HepG2 (cell line): Measurements from ENCODE around the gene NOSTRIN. TPM values are rescaled to one million over a fixed set of nuclear protein-coding genes. Genes with fewer than 3 reads are reported as not detected.

Source experiments
- AGO1 ChIP-seq: fragments of 200-400 bp; formaldehyde crosslinking; IDR thresholded peaks from 2 replicates; pipeline ENCODE4 v1.6.1; 2017; ENCODE audit warnings: mild to moderate bottlenecking, low read depth, low read length, moderate library complexity; ENCODE audit not compliant: poor library complexity, severe bottlenecking
- HHEX ChIP-seq: IDR thresholded peaks from 2 replicates; pipeline ENCODE4 v1.6.1; 2016; ENCODE audit warnings: control low read depth
- JDP2 ChIP-seq: sonication (generic); formaldehyde crosslinking; IDR thresholded peaks from 2 replicates; pipeline ENCODE4 v1.8.1; 2022; ENCODE audit warnings: missing genetic modification reagents, borderline replicate concordance
- KLF12 ChIP-seq: sonication (generic); formaldehyde crosslinking; IDR thresholded peaks from 2 replicates; pipeline ENCODE4 v1.4.0; 2020; ENCODE audit warnings: missing genetic modification reagents, borderline replicate concordance
- MAX ChIP-seq: IDR thresholded peaks from 2 replicates; pipeline ENCODE4 v1.6.1; 2012; ENCODE audit warnings: inconsistent platforms
- MLLT10 ChIP-seq: sonication (generic); formaldehyde crosslinking; IDR thresholded peaks from 2 replicates; pipeline ENCODE4 v1.4.0; 2020; ENCODE audit warnings: missing genetic modification reagents
- NKX3-1 ChIP-seq: sonication (generic); formaldehyde crosslinking; IDR thresholded peaks from 2 replicates; pipeline ENCODE4 v1.5.0; 2020; ENCODE audit warnings: missing genetic modification reagents
- SMARCC2 ChIP-seq: fragments of 450-650 bp; IDR thresholded peaks from 2 replicates; pipeline ENCODE4 v1.6.1; 2017; ENCODE audit warnings: antibody characterized with exemption, mild to moderate bottlenecking
- SNAI1 ChIP-seq: sonication (generic); formaldehyde crosslinking; IDR thresholded peaks from 2 replicates; pipeline ENCODE4 v1.5.0; 2020; ENCODE audit warnings: mild to moderate bottlenecking, missing genetic modification reagents, borderline replicate concordance
- TOE1 ChIP-seq: sonication (generic); formaldehyde crosslinking; IDR thresholded peaks from 2 replicates; pipeline ENCODE4 v1.4.0; 2020; ENCODE audit warnings: mild to moderate bottlenecking, missing genetic modification reagents
- ZNF17 ChIP-seq: sonication (generic); formaldehyde crosslinking; IDR thresholded peaks from 2 replicates; pipeline ENCODE4 v1.5.0; 2020; ENCODE audit warnings: mild to moderate bottlenecking, missing genetic modification reagents
- ZNF432 ChIP-seq: sonication (generic); formaldehyde crosslinking; IDR thresholded peaks from 2 replicates; pipeline ENCODE4 v1.5.0; 2020; ENCODE audit warnings: missing genetic modification reagents, mild to moderate bottlenecking, borderline replicate concordance
- ZNF557 ChIP-seq: sonication (generic); formaldehyde crosslinking; IDR thresholded peaks from 2 replicates; pipeline ENCODE4 v1.4.0; 2020; ENCODE audit warnings: missing genetic modification reagents
- ZNF615 ChIP-seq: sonication (generic); formaldehyde crosslinking; IDR thresholded peaks from 2 replicates; pipeline ENCODE4 v1.5.0; 2020; ENCODE audit warnings: mild to moderate bottlenecking, missing genetic modification reagents, borderline replicate concordance
- ZNF678 ChIP-seq: sonication (generic); formaldehyde crosslinking; IDR thresholded peaks from 2 replicates; pipeline ENCODE4 v1.4.0; 2020; ENCODE audit warnings: mild to moderate bottlenecking, missing genetic modification reagents
- ZNF691 ChIP-seq: sonication (generic); formaldehyde crosslinking; IDR thresholded peaks from 2 replicates; pipeline ENCODE4 v1.4.0; 2020; ENCODE audit warnings: missing genetic modification reagents, low read depth, mild to moderate bottlenecking, borderline replicate concordance
- ZNF775 ChIP-seq: sonication (generic); formaldehyde crosslinking; IDR thresholded peaks from 2 replicates; pipeline ENCODE4 v1.4.0; 2020; ENCODE audit warnings: missing genetic modification reagents, mild to moderate bottlenecking, moderate library complexity, borderline replicate concordance
- ZNF883 ChIP-seq: sonication (generic); formaldehyde crosslinking; IDR thresholded peaks from 2 replicates; pipeline ENCODE4 v1.5.1; 2020; ENCODE audit warnings: mild to moderate bottlenecking, missing genetic modification reagents; ENCODE audit errors: not compliant biosample characterization
- polyA plus RNA-seq, 8 experiments: library from polyadenylated mRNA; depleted of rRNA in 3 of 8; stranded (reverse) in 7 of 8; unstranded in 1 of 8; fragments of >200 nt; fragmentation: Illumina TruSeq in 4 of 8; extraction: Trizol in 4 of 8; gene quantifications; 2 replicates each; pipeline versions ENCODE4 v1.2.1 to v1.2.3, GENCODE V29; 2011 to 2016; ENCODE audit warnings: low read depth in 4 of 8, missing spikeins in 1 of 8, mixed read lengths in 1 of 8; ENCODE audit not compliant: insufficient read depth in 1 of 8
- total RNA-seq, 5 experiments: library from RNA; depleted of rRNA; stranded (reverse); fragments of >200 nt; fragmentation: Illumina TruSeq; extraction: Trizol; gene quantifications; 2 replicates each; pipeline ENCODE4 v1.2.3, GENCODE V29; 2016; ENCODE audit warnings: low read depth in 1 of 5
- TF ChIP-seq, protein P1 (sequence below), 2 experiments: sonication (generic) in 1 of 2; formaldehyde crosslinking in 1 of 2; IDR thresholded peaks; 2 replicates each; pipeline versions ENCODE4 v1.5.1 to v1.6.1; 2011 to 2020; ENCODE audit warnings: borderline replicate concordance in 1 of 2, low read depth in 1 of 2, low read length in 1 of 2, mild to moderate bottlenecking in 1 of 2, missing genetic modification reagents in 1 of 2, moderate library complexity in 1 of 2
- TF ChIP-seq, protein P2 (sequence below): fragments of 450-650 bp; IDR thresholded peaks from 2 replicates; pipeline ENCODE4 v1.6.1; 2017
- TF ChIP-seq, protein P3 (sequence below), 2 experiments: IDR thresholded peaks; 2 replicates each; pipeline ENCODE4 v1.6.1; 2011 to 2012; ENCODE audit warnings: low read length in 2 of 2, borderline replicate concordance in 1 of 2, low read depth in 1 of 2, mild to moderate bottlenecking in 1 of 2, moderate library complexity in 1 of 2

The NOSTRIN gene
- total and polyA plus RNA-seq, 2 of the 13 experiments (the other 11 are each of a cell fraction or from before 2014, with no cell fraction given) = 0.22 TPM

- TF ChIP-seq KLF12 (CRISPR knock-in tag) (no peak), JDP2 (CRISPR knock-in tag) (no peak), ZNF432 (CRISPR knock-in tag) (no peak), MLLT10 (CRISPR knock-in tag) (no peak), ZNF615 (CRISPR knock-in tag) (no peak), SMARCC2 (no peak), ZNF557 (CRISPR knock-in tag) (peak; percentile 61; the same call in 1 of the 2 replicates), ZNF678 (CRISPR knock-in tag) (no peak), NKX3-1 (no peak), ZNF775 (CRISPR knock-in tag) (no peak), TOE1 (peak; percentile 12; the same call in 1 of the 2 replicates), MAX (peak; percentile 70), AGO1 (peak; percentile 44), ZNF691 (CRISPR knock-in tag) (no peak), SNAI1 (CRISPR knock-in tag) (no peak), ZNF17 (CRISPR knock-in tag) (no peak), ZNF883 (CRISPR knock-in tag) (peak; percentile 94), HHEX (no peak)
- TF ChIP-seq, protein P1, sequence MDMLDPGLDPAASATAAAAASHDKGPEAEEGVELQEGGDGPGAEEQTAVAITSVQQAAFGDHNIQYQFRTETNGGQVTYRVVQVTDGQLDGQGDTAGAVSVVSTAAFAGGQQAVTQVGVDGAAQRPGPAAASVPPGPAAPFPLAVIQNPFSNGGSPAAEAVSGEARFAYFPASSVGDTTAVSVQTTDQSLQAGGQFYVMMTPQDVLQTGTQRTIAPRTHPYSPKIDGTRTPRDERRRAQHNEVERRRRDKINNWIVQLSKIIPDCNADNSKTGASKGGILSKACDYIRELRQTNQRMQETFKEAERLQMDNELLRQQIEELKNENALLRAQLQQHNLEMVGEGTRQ (IDR thresholded peaks at IDR 0.05; ENCODE audit: low read depth, low read length) = 0 out of 2 replicates have a peak, but pooled peaks have one; percentile 9
- TF ChIP-seq, protein P1 (CRISPR knock-in tag; IDR thresholded peaks at IDR 0.05; ENCODE audit: borderline replicate concordance) = no peak
- TF ChIP-seq, protein P2, sequence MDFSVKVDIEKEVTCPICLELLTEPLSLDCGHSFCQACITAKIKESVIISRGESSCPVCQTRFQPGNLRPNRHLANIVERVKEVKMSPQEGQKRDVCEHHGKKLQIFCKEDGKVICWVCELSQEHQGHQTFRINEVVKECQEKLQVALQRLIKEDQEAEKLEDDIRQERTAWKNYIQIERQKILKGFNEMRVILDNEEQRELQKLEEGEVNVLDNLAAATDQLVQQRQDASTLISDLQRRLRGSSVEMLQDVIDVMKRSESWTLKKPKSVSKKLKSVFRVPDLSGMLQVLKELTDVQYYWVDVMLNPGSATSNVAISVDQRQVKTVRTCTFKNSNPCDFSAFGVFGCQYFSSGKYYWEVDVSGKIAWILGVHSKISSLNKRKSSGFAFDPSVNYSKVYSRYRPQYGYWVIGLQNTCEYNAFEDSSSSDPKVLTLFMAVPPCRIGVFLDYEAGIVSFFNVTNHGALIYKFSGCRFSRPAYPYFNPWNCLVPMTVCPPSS = no peak
- TF ChIP-seq, protein P3, sequence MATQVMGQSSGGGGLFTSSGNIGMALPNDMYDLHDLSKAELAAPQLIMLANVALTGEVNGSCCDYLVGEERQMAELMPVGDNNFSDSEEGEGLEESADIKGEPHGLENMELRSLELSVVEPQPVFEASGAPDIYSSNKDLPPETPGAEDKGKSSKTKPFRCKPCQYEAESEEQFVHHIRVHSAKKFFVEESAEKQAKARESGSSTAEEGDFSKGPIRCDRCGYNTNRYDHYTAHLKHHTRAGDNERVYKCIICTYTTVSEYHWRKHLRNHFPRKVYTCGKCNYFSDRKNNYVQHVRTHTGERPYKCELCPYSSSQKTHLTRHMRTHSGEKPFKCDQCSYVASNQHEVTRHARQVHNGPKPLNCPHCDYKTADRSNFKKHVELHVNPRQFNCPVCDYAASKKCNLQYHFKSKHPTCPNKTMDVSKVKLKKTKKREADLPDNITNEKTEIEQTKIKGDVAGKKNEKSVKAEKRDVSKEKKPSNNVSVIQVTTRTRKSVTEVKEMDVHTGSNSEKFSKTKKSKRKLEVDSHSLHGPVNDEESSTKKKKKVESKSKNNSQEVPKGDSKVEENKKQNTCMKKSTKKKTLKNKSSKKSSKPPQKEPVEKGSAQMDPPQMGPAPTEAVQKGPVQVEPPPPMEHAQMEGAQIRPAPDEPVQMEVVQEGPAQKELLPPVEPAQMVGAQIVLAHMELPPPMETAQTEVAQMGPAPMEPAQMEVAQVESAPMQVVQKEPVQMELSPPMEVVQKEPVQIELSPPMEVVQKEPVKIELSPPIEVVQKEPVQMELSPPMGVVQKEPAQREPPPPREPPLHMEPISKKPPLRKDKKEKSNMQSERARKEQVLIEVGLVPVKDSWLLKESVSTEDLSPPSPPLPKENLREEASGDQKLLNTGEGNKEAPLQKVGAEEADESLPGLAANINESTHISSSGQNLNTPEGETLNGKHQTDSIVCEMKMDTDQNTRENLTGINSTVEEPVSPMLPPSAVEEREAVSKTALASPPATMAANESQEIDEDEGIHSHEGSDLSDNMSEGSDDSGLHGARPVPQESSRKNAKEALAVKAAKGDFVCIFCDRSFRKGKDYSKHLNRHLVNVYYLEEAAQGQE (IDR thresholded peaks at IDR 0.05; ENCODE audit: borderline replicate concordance in 1 of 2, low read depth in 1 of 2, low read length in 2 of 2) = 0 out of 4 replicates have a peak, but pooled peaks of 1 of the 2 experiments have one; percentile 21
These were observed 87.8 kb downstream of the NOSTRIN start, which contains the start of gene SPC25 (continued) for GRCh38 chr2:168890006-168890782.
